HCT116 (cell line): ENCODE measurements around the gene C1orf122. TPM values are rescaled to one million over a fixed set of nuclear protein-coding genes. Genes with fewer than 3 reads are reported as not detected.
A peak's percentile ranks its signal among the peaks of the same experiment; 100 is the strongest.

ENCODE experiments used
- ATAC-seq: fragments of 200-7000 bp; cut with Tn5 transposase; 2 replicates; pipeline ENCODE4 v1.9.1; 2020; ENCODE audit warnings: mild to moderate bottlenecking, moderate library complexity
- BruUV-seq: library from RNA; stranded (reverse); fragments of 400-500 nt; replicated peaks from 2 replicates; lab custom pipeline; 2021; lab: Mats Ljungman, UMichigan
- CTCF ChIA-PET: fragments of 300-600 bp; sonication (Branson Sonifier 250); formaldehyde crosslinking; loops from one replicate; lab custom pipeline; 2021; ENCODE audit warnings: antibody characterized with exemption; lab: Charles Lee
- POLR2A ChIA-PET: fragments of 300-600, 350-600 bp; sonication (Branson Sonifier 250); formaldehyde crosslinking; loops from one replicate; lab custom pipeline; 2021; ENCODE audit warnings: antibody characterized with exemption; lab: Charles Lee
- RAD21 ChIA-PET, 2 experiments: fragments of 300-600 bp; sonication (Branson Sonifier 250); formaldehyde crosslinking; loops; one replicate each; lab custom pipeline; 2023; ENCODE audit warnings: low total read pairs in 2 of 2; ENCODE audit not compliant: uncharacterized antibody in 2 of 2, unreplicated experiment in 2 of 2, low non-redundant PET in 1 of 2; lab: Charles Lee
- DNase-seq: peaks from one replicate; pipeline ENCODE4 v3.0.0-alpha.2; 2010; ENCODE audit warnings: low read depth, low spot score
- H2AFZ ChIP-seq: fragments of 200-600 bp; shearing (Covaris generic), sonication (generic); 2 replicates; pipeline ENCODE4 v1.6.1; 2017; ENCODE audit warnings: low read depth, mixed run types, mixed read lengths, antibody characterized with exemption, low read length; ENCODE audit not compliant: poor library complexity, severe bottlenecking
- H3K27ac ChIP-seq: 2 replicates; pipeline ENCODE4 v1.5.1; 2012; ENCODE audit warnings: low read depth, low read length
- H3K27me3 ChIP-seq: fragments of 200-600 bp; sonication (generic); 2 replicates; pipeline ENCODE4 v1.6.1; 2016; ENCODE audit warnings: mixed run types, low read length, mixed read lengths; ENCODE audit not compliant: insufficient read depth
- H3K36me3 ChIP-seq, 2 experiments: fragments of 200-500 bp in 1 of 2; fragments of 200-600 bp in 1 of 2; sonication (Bioruptor generic) in 1 of 2; sonication (generic) in 1 of 2; 2 replicates each; pipeline versions ENCODE4 v1.5.1 to v1.6.1; 2014 to 2016; ENCODE audit warnings: low read length in 2 of 2, inconsistent platforms in 1 of 2, mixed read lengths in 1 of 2, mixed run types in 1 of 2; ENCODE audit not compliant: insufficient read depth in 2 of 2, control insufficient read depth in 1 of 2
- H3K4me1 ChIP-seq, 2 experiments: fragments of 200-600 bp in 1 of 2; sonication (generic) in 1 of 2; 2 replicates each; pipeline versions ENCODE4 v1.5.1 to v1.6.1; 2012 to 2017; ENCODE audit warnings: low read length in 2 of 2, inconsistent platforms in 1 of 2, mild to moderate bottlenecking in 1 of 2, mixed read lengths in 1 of 2, mixed run types in 1 of 2, moderate library complexity in 1 of 2; ENCODE audit not compliant: insufficient read depth in 2 of 2, control insufficient read depth in 1 of 2
- H3K4me2 ChIP-seq: fragments of 200-600 bp; sonication (generic); 2 replicates; pipeline ENCODE4 v1.6.1; 2017; ENCODE audit warnings: mixed run types, low read length, mixed read lengths
- H3K4me3 ChIP-seq, 2 experiments: fragments of 200-600 bp in 1 of 2; sonication (generic) in 1 of 2; replicated peaks in 1 of 2; 2 replicates each; pipeline ENCODE4 v1.5.1; 2011 to 2016; ENCODE audit warnings: low read length in 2 of 2, control low read depth in 1 of 2, low read depth in 1 of 2, mild to moderate bottlenecking in 1 of 2, mixed read lengths in 1 of 2, mixed run types in 1 of 2
- H3K79me2 ChIP-seq: fragments of 200-600 bp; sonication (generic); 2 replicates; pipeline ENCODE4 v1.6.1; 2017; ENCODE audit warnings: mild to moderate bottlenecking, mixed run types, low read length, moderate library complexity, mixed read lengths; ENCODE audit not compliant: insufficient read depth
- H3K9ac ChIP-seq: fragments of 200-600 bp; sonication (generic); 2 replicates; pipeline ENCODE4 v1.6.1; 2016; ENCODE audit warnings: low read length, mixed read lengths
- H3K9me2 ChIP-seq: fragments of 200-600 bp; sonication (generic), shearing (Covaris generic); 2 replicates; pipeline ENCODE4 v1.6.1; 2017; ENCODE audit warnings: mixed run types, mild to moderate bottlenecking, moderate library complexity; ENCODE audit not compliant: insufficient read depth
- H3K9me3 ChIP-seq, 2 experiments: fragments of 200-500 bp in 1 of 2; fragments of 200-600 bp in 1 of 2; sonication (Bioruptor generic) in 1 of 2; sonication (generic) in 1 of 2; 2 replicates each; pipeline ENCODE4 v1.6.1; 2014 to 2017; ENCODE audit warnings: low read length in 2 of 2, mixed read lengths in 2 of 2, inconsistent platforms in 1 of 2, low read depth in 1 of 2, mild to moderate bottlenecking in 1 of 2, mixed run types in 1 of 2, moderate library complexity in 1 of 2; ENCODE audit not compliant: control insufficient read depth in 1 of 2, insufficient read depth in 1 of 2
- H4K20me1 ChIP-seq: fragments of 200-600 bp; sonication (generic), shearing (Covaris generic); 2 replicates; pipeline ENCODE4 v1.6.1; 2017; ENCODE audit warnings: mixed run types, mild to moderate bottlenecking, moderate library complexity; ENCODE audit not compliant: insufficient read depth
- CBX3 ChIP-seq: IDR thresholded peaks from 2 replicates; pipeline ENCODE4 v1.6.1; 2012; ENCODE audit warnings: low read depth
- ELF1 ChIP-seq: IDR thresholded peaks from 2 replicates; pipeline ENCODE4 v1.6.1; 2012; ENCODE audit warnings: low read depth, borderline replicate concordance
- MAX ChIP-seq: IDR thresholded peaks from 2 replicates; pipeline ENCODE4 v1.6.1; 2012
- POLR2A ChIP-seq: IDR thresholded peaks from 2 replicates; pipeline ENCODE4 v1.7.0; 2011; ENCODE audit warnings: borderline replicate concordance; ENCODE audit not compliant: insufficient read depth, insufficient read length; ENCODE audit errors: extremely low read depth
- POLR2AphosphoS5 ChIP-seq: IDR thresholded peaks from 2 replicates; pipeline ENCODE4 v1.6.1; 2011; ENCODE audit warnings: mild to moderate bottlenecking, low read depth, low read length, moderate library complexity
- REST ChIP-seq: IDR thresholded peaks from 2 replicates; pipeline ENCODE4 v1.6.1; 2012; ENCODE audit warnings: low read depth
- SIN3A ChIP-seq: IDR thresholded peaks from 2 replicates; pipeline ENCODE4 v1.6.1; 2012; ENCODE audit warnings: low read depth
- SP1 ChIP-seq: IDR thresholded peaks from 2 replicates; pipeline ENCODE4 v1.6.1; 2012; ENCODE audit warnings: low read depth
- SRF ChIP-seq: IDR thresholded peaks from 2 replicates; pipeline ENCODE4 v1.6.1; 2012; ENCODE audit warnings: low read depth
- TCF7L2 ChIP-seq: IDR thresholded peaks from 2 replicates; pipeline ENCODE4 v1.7.0; 2011; ENCODE audit warnings: borderline replicate concordance, inconsistent platforms; ENCODE audit not compliant: insufficient read depth, insufficient read length; ENCODE audit errors: extremely low read depth
- ZBTB33 ChIP-seq: IDR thresholded peaks from 2 replicates; pipeline ENCODE4 v1.6.1; 2011; ENCODE audit warnings: mild to moderate bottlenecking, low read length, moderate library complexity; ENCODE audit not compliant: insufficient replicate concordance; ENCODE audit errors: extremely low read depth
- ZFX ChIP-seq: fragments of 450-650 bp; IDR thresholded peaks from 2 replicates; pipeline ENCODE4 v1.6.1; 2017
- ZNF274 ChIP-seq: fragments of 200-500 bp; sonication (Bioruptor generic); IDR thresholded peaks from 2 replicates; pipeline ENCODE4 v1.6.1; 2014; ENCODE audit warnings: mild to moderate bottlenecking, low read depth, low read length, inconsistent platforms
- intact Hi-C: fragments of 100-400 bp; cut with micrococcal nuclease; formaldehyde crosslinking; loops from 2 replicates; pipeline ENCODE4 v1.10.0; 2022
- total RNA-seq: library from RNA; stranded (reverse); gene quantifications from one replicate; pipeline ENCODE4 v1.2.1, GENCODE V29; 2021; ENCODE audit not compliant: unreplicated experiment

The C1orf122 gene
- total RNA-seq, 1 experiment from 2014 or later: 34.2 TPM

- Histone ChIP-seq H3K79me2 (peaks cover 51% of the 10 kb centered on the region), H3K9me2 (no peaks in the 10 kb centered on the region), H3K36me3 (peaks cover 17 to 23% of the 10 kb centered on the region in 2 experiments), H3K4me1 (peaks cover 16 to 37% of the 10 kb centered on the region in 2 experiments), H3K9ac (no peak overlapping the region), H3K27ac (no peak overlapping the region), H3K9me3 (no peaks in the 10 kb centered on the region), H3K4me3 (no peak overlapping the region), H3K27me3 (no peaks in the 10 kb centered on the region), H3K4me2 (0 out of 2 replicates have a peak overlapping the region, but pooled peaks have one; percentile 95), H4K20me1 (peaks cover 10% of the 10 kb centered on the region; the same call in 1 of the 2 replicates), H2AFZ (no peak overlapping the region)
- ChIA-PET POLR2A (no interaction called here), CTCF (no interaction called here), RAD21 (no interaction called here)
- no peak for DNase-seq
- TF ChIP-seq SP1: no peak
- TF ChIP-seq POLR2AphosphoS5: no peak
- ATAC-seq: no peak
- BruUV-seq: no TSS peak
- intact Hi-C loops: loop anchor here (5.0 kb wide), 1 partner anchor 167 kb away; no protein-coding TSS in a partner anchor
Observed at GRCh38 chr1:37809942-37810341, 2.4 kb downstream of the C1orf122 start.

- Histone ChIP-seq H3K9me3 (no peaks in the 10 kb centered on the region), H4K20me1 (peaks cover 10% of the 10 kb centered on the region; the same call in 1 of the 2 replicates), H3K36me3 (peaks cover 9 to 15% of the 10 kb centered on the region in 2 experiments; a peak in 3 of 4 replicates), H3K27me3 (no peaks in the 10 kb centered on the region), H3K4me3 (no peak overlapping the region), H3K27ac (no peak overlapping the region; the same call in 1 of the 2 replicates), H2AFZ (no peak overlapping the region), H3K9ac (no peak overlapping the region), H3K79me2 (peaks cover 39% of the 10 kb centered on the region), H3K4me2 (no peak overlapping the region), H3K9me2 (no peaks in the 10 kb centered on the region), H3K4me1 (peaks cover 16 to 37% of the 10 kb centered on the region in 2 experiments)
- POLR2A ChIA-PET: no interaction called here
- intact Hi-C loops: loop anchor here (1.0 to 5.0 kb wide), 2 partner anchors 48 to 166 kb away; partner anchors contain the start of gene MTF1
- BruUV-seq: no TSS peak
- CTCF ChIA-PET: interaction anchor here (0.5 to 1.1 kb wide), 2 partner anchors 65 to 121 kb away, joined by 3 read pairs; a partner anchor contains a TSS
- RAD21 ChIA-PET: no interaction called here
- DNase-seq: peak; percentile 73
- peak; percentile 49 for ATAC-seq
- TF ChIP-seq POLR2AphosphoS5 (peak; percentile 30; the same call in 1 of the 2 replicates), ELF1 (no peak), SRF (no peak), ZBTB33 (no peak), MAX (no peak; the same call in 1 of the 2 replicates), SIN3A (no peak), ZNF274 (no peak), TCF7L2 (no peak), POLR2A (no peak), REST (no peak), ZFX (no peak), SP1 (no peak), CBX3 (0 out of 2 replicates have a peak, but pooled peaks have one; percentile 40)
Observed at GRCh38 chr1:37811027-37811655, 3.6 kb downstream of the C1orf122 start.
